ENCODE results near the gene GRM1. TPM values are rescaled to one million over a fixed set of nuclear protein-coding genes. Genes with fewer than 3 reads are reported as not detected.

GRM1 gene
- total RNA-seq, 1 donor from 2014 or later: not detected

- DNase-seq (ENCODE audit: low read depth): no peak
- H3K4me3 ChIP-seq (ENCODE audit: low read depth, low read length): peak overlapping the region; percentile 47
- no peak for TF ChIP-seq CTCF (conservative IDR thresholded peaks at IDR 0.05; ENCODE audit: low read depth, low read length)
These were observed 405.2 kb downstream of the GRM1 start for GRCh38 chr6:146433881-146434731.

GRCh38 chr6:146434732-146435390 is 406.0 kb downstream of the GRM1 start:
- TF ChIP-seq CTCF (conservative IDR thresholded peaks at IDR 0.05; ENCODE audit: low read depth, low read length): no peak
- no peak for DNase-seq (ENCODE audit: low read depth)
- H3K4me3 ChIP-seq (ENCODE audit: low read depth, low read length): peak overlapping the region; percentile 47

- H3K4me3 ChIP-seq (ENCODE audit: low read depth, low read length): no peak overlapping the region
These were observed 413.0 kb downstream of the GRM1 start for GRCh38 chr6:146441907-146442306.

DNA sequence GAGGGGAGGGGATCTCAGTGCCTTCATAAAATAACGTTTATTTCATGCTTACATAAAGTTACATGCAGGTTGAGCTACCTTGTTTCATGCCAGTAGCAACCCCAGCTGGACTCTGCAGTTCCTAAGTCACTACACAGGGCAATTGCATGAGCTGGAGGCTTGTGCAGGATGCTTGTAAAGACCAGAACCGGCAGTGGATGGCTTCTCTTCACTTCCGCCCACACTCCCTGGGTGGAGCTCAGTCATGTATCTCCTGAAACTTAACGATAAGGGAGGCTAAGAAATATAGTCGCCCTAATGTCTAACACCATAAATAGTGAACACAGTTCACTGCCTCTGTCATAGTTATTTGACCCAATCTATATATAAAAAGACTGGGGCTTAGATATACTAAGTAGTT is 415.3 kb downstream of the GRM1 start:
- H3K4me3 ChIP-seq (ENCODE audit: low read depth, low read length): no peak overlapping the region
- no peak for TF ChIP-seq CTCF (conservative IDR thresholded peaks at IDR 0.05; ENCODE audit: low read depth, low read length)
- no peak for DNase-seq (ENCODE audit: low read depth)

More at GRCh38 chr6:146441907-146442306, 413.0 kb downstream of the GRM1 start:
- no peak for DNase-seq (ENCODE audit: low read depth)
- no peak for TF ChIP-seq CTCF (conservative IDR thresholded peaks at IDR 0.05; ENCODE audit: low read depth, low read length)

DNA sequence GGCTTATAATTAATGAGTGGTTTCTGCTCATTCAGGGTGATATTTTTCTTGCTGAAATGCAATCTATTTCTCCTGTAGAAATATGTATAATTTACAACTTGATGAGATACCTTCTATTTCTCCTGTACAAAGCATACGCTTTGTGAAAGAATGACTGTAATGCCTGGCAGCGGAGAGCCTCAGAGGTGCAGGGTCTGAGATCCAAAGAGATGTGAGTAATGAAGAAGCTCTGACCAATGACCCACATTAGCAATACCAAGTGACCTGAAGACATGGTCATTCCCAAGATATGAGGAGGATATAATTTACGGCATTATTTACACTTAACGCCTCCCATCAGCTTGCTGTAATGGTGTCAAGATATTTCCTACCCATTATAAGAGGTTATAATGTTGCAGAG is 416.4 kb downstream of the GRM1 start:
- TF ChIP-seq CTCF (conservative IDR thresholded peaks at IDR 0.05; ENCODE audit: low read depth, low read length): no peak
- no peak for DNase-seq (ENCODE audit: low read depth)
- H3K4me3 ChIP-seq (ENCODE audit: low read depth, low read length): no peak overlapping the region

GRCh38 chr6:146456886-146457285 is 428.0 kb downstream of the GRM1 start:
- DNase-seq (ENCODE audit: low read depth): no peak
- H3K4me3 ChIP-seq (ENCODE audit: low read depth, low read length): no peak overlapping the region
- no peak for TF ChIP-seq CTCF (conservative IDR thresholded peaks at IDR 0.05; ENCODE audit: low read depth, low read length)
